Measurements from ENCODE around the gene PPP6R2.

- TF ChIP-seq CTCF (IDR thresholded peaks at IDR 0.05), result no peak
- TF ChIP-seq POLR2A (IDR thresholded peaks at IDR 0.05), result no peak
These were observed 139.3 kb downstream of the PPP6R2 start for GRCh38 chr22:50482107-50483074.
